Neuron (in vitro differentiated cells): ENCODE results near the gene PCSK6.

ENCODE experiments used
- H2AFZ ChIP-seq: one replicate; pipeline ENCODE4 v1.6.1; 2013; ENCODE audit warnings: low read depth, mild to moderate bottlenecking, inconsistent platforms, low read length, moderate library complexity
- H3K27me3 ChIP-seq: one replicate; pipeline ENCODE4 v1.6.1; 2013; ENCODE audit warnings: low read length; ENCODE audit not compliant: insufficient read depth
- H3K36me3 ChIP-seq: one replicate; pipeline ENCODE4 v1.6.1; 2013; ENCODE audit warnings: low read length; ENCODE audit not compliant: insufficient read depth
- H3K4me1 ChIP-seq: one replicate; pipeline ENCODE4 v1.6.1; 2013; ENCODE audit warnings: low read length; ENCODE audit not compliant: insufficient read depth
- H3K4me3 ChIP-seq: 2 replicates; pipeline ENCODE4 v1.5.1; 2013; ENCODE audit warnings: mild to moderate bottlenecking, low read length, moderate library complexity
- H3K9me3 ChIP-seq: one replicate; pipeline ENCODE4 v1.6.1; 2013; ENCODE audit warnings: low read length

The PCSK6 gene

GRCh38 chr15:101256757-101257156 lies 232.8 kb downstream of the PCSK6 start:
- no peak overlapping the region for H3K4me3 ChIP-seq
- H3K36me3 ChIP-seq = no peaks in the 10 kb centered on the region
- H2AFZ ChIP-seq = no peak overlapping the region
- no peaks in the 10 kb centered on the region for H3K9me3 ChIP-seq
- peaks cover 3% of the 10 kb centered on the region for H3K27me3 ChIP-seq
- peaks cover 14% of the 10 kb centered on the region for H3K4me1 ChIP-seq

DNA sequence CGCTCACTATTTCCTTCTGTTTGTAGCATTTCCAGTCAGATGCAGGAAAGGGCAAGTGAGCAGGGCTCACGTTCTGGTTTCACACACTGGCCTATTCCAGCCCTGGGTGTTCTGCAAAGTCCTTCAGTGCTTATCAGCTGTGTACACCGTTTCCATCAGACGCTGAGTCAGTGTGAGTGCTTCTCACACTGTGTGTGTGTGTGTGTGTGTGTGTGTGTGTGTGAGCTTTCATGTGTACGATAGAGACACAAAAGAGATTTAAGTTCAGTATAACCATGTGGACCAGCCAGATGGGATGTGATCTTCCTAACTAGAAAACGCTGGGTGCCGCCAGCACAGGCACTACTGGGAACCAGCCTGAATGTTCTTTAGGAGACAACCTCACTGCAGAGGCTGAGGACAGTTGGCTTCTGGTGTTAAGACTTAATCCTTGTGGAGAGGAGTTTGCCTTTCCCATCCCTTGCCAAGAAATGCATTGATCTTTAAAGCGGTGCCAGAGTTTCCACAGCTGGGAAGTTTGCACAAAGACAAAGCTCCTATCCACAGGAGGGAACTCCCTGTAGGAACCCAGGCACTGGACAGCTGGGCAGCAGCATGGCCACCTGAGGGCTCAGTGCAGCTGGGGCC lies 233.8 kb downstream of the PCSK6 start:
- H3K36me3 ChIP-seq = no peaks in the 10 kb centered on the region
- H2AFZ ChIP-seq = no peak overlapping the region
- no peaks in the 10 kb centered on the region for H3K9me3 ChIP-seq
- H3K4me3 ChIP-seq = no peak overlapping the region
- peaks cover 16% of the 10 kb centered on the region for H3K4me1 ChIP-seq
- peaks cover 3% of the 10 kb centered on the region for H3K27me3 ChIP-seq

- Histone ChIP-seq H3K4me1 (peaks cover 23% of the 10 kb centered on the region), H3K27me3 (peaks cover 3% of the 10 kb centered on the region), H3K36me3 (no peaks in the 10 kb centered on the region), H2AFZ (no peak overlapping the region), H3K9me3 (no peaks in the 10 kb centered on the region), H3K4me3 (no peak overlapping the region)
Measured at GRCh38 chr15:101255051-101255395, 234.5 kb downstream of the PCSK6 start.

- H2AFZ ChIP-seq = no peak overlapping the region
- no peaks in the 10 kb centered on the region for H3K36me3 ChIP-seq
- peaks cover 3% of the 10 kb centered on the region for H3K27me3 ChIP-seq
- H3K9me3 ChIP-seq = no peaks in the 10 kb centered on the region
- H3K4me3 ChIP-seq = no peak overlapping the region
- peaks cover 27% of the 10 kb centered on the region for H3K4me1 ChIP-seq
Measured at GRCh38 chr15:101254157-101255050, 235.1 kb downstream of the PCSK6 start.
